ENCODE results near the gene NRF1.

NRF1 gene

GRCh38 chr7:129764247-129765084, 152.9 kb downstream of the NRF1 start:
- TF ChIP-seq Cebpa-rat (IDR thresholded peaks at IDR 0.05) = no peak
- H3K4me3 ChIP-seq = no peak overlapping the region
- H3K4me1 ChIP-seq = peaks cover 42% of the 10 kb centered on the region
- H3K27ac ChIP-seq = no peak overlapping the region
- no peaks in the 10 kb centered on the region for H3K27me3 ChIP-seq
- H3K9ac ChIP-seq = no peak overlapping the region
- H3K36me3 ChIP-seq = no peaks in the 10 kb centered on the region
- peaks cover 4% of the 10 kb centered on the region; the same call in 1 of the 2 replicates for H3K9me3 ChIP-seq
- H4K20me1 ChIP-seq = no peaks in the 10 kb centered on the region
- H3K4me2 ChIP-seq = peak overlapping the region; percentile 68

- Histone ChIP-seq H3K9ac (no peak overlapping the region), H3K4me1 (peaks cover 51% of the 10 kb centered on the region), H3K36me3 (no peaks in the 10 kb centered on the region), H3K9me3 (peaks cover 4% of the 10 kb centered on the region; the same call in 1 of the 2 replicates), H3K27ac (no peak overlapping the region), H3K27me3 (no peaks in the 10 kb centered on the region), H3K4me3 (no peak overlapping the region), H4K20me1 (no peaks in the 10 kb centered on the region), H3K4me2 (no peak overlapping the region)
- TF ChIP-seq Cebpa-rat (IDR thresholded peaks at IDR 0.05) = no peak
Measured at GRCh38 chr7:129765352-129765751, 153.8 kb downstream of the NRF1 start.

- H3K4me3 ChIP-seq = no peak overlapping the region
- H3K27me3 ChIP-seq = no peaks in the 10 kb centered on the region
- H3K36me3 ChIP-seq = no peaks in the 10 kb centered on the region
- TF ChIP-seq Cebpa-rat (IDR thresholded peaks at IDR 0.05) = no peak
- H4K20me1 ChIP-seq = no peaks in the 10 kb centered on the region
- H3K27ac ChIP-seq = no peak overlapping the region
- H3K4me1 ChIP-seq = peaks cover 71% of the 10 kb centered on the region
- peaks cover 3% of the 10 kb centered on the region; the same call in 1 of the 2 replicates for H3K9me3 ChIP-seq
- peak overlapping the region; percentile 35 for H3K4me2 ChIP-seq
- no peak overlapping the region for H3K9ac ChIP-seq
Measured at GRCh38 chr7:129767120-129768015, 155.8 kb downstream of the NRF1 start.

- peaks cover 6% of the 10 kb centered on the region; the same call in 1 of the 2 replicates for H4K20me1 ChIP-seq
- H3K27ac ChIP-seq = no peak overlapping the region
- TF ChIP-seq Cebpa-rat (IDR thresholded peaks at IDR 0.05) = no peak
- no peaks in the 10 kb centered on the region for H3K36me3 ChIP-seq
- peak overlapping the region; percentile 22; the same call in 1 of the 2 replicates for H3K4me2 ChIP-seq
- H3K9ac ChIP-seq = no peak overlapping the region
- H3K4me1 ChIP-seq = peaks cover 86% of the 10 kb centered on the region
- no peaks in the 10 kb centered on the region for H3K27me3 ChIP-seq
- H3K4me3 ChIP-seq = no peak overlapping the region
- H3K9me3 ChIP-seq = no peaks in the 10 kb centered on the region
Measured at GRCh38 chr7:129768614-129769399, 157.3 kb downstream of the NRF1 start.

GRCh38 chr7:129769400-129769774, 157.9 kb downstream of the NRF1 start:
- no peak overlapping the region for H3K9ac ChIP-seq
- no peak overlapping the region for H3K4me3 ChIP-seq
- H3K9me3 ChIP-seq = no peaks in the 10 kb centered on the region
- peak overlapping the region; percentile 97 for H3K4me2 ChIP-seq
- no peak for TF ChIP-seq Cebpa-rat (IDR thresholded peaks at IDR 0.05)
- peaks cover 10% of the 10 kb centered on the region; the same call in 1 of the 2 replicates for H4K20me1 ChIP-seq
- no peaks in the 10 kb centered on the region for H3K36me3 ChIP-seq
- peaks cover 87% of the 10 kb centered on the region for H3K4me1 ChIP-seq
- H3K27ac ChIP-seq = no peak overlapping the region
- H3K27me3 ChIP-seq = no peaks in the 10 kb centered on the region

- Histone ChIP-seq H3K4me2 (peak overlapping the region; percentile 97), H3K4me1 (peaks cover 87% of the 10 kb centered on the region), H3K9ac (no peak overlapping the region), H3K36me3 (no peaks in the 10 kb centered on the region), H3K27me3 (peaks cover 6% of the 10 kb centered on the region; the same call in 1 of the 2 replicates), H3K4me3 (no peak overlapping the region), H3K27ac (no peak overlapping the region), H4K20me1 (peaks cover 18% of the 10 kb centered on the region), H3K9me3 (no peaks in the 10 kb centered on the region)
- no peak for TF ChIP-seq Cebpa-rat (IDR thresholded peaks at IDR 0.05)
Measured at GRCh38 chr7:129769866-129770808, 158.6 kb downstream of the NRF1 start.

GRCh38 chr7:129771201-129771927, 159.8 kb downstream of the NRF1 start:
- peaks cover 17% of the 10 kb centered on the region for H3K27me3 ChIP-seq
- no peak overlapping the region for H3K9ac ChIP-seq
- H3K9me3 ChIP-seq = no peaks in the 10 kb centered on the region
- H3K36me3 ChIP-seq = no peaks in the 10 kb centered on the region
- no peak overlapping the region for H3K4me3 ChIP-seq
- no peak overlapping the region for H3K27ac ChIP-seq
- peaks cover 96% of the 10 kb centered on the region for H3K4me1 ChIP-seq
- H4K20me1 ChIP-seq = peaks cover 23% of the 10 kb centered on the region
- H3K4me2 ChIP-seq = peak overlapping the region; percentile 97
- no peak for TF ChIP-seq Cebpa-rat (IDR thresholded peaks at IDR 0.05)

- Histone ChIP-seq H3K36me3 (no peaks in the 10 kb centered on the region), H3K9me3 (no peaks in the 10 kb centered on the region), H3K4me1 (peaks cover 98% of the 10 kb centered on the region), H3K4me3 (peak overlapping the region; percentile 48), H4K20me1 (peaks cover 26% of the 10 kb centered on the region), H3K9ac (no peak overlapping the region), H3K27me3 (peaks cover 24% of the 10 kb centered on the region), H3K27ac (peak overlapping the region; percentile 64), H3K4me2 (peak overlapping the region; percentile 97)
- no peak for TF ChIP-seq Cebpa-rat (IDR thresholded peaks at IDR 0.05)
Measured at GRCh38 chr7:129771928-129772479, 160.5 kb downstream of the NRF1 start.

Measured in BLaER1 (cell line).